Thyroid gland (tissue), 4 donors: Measurements from ENCODE around the gene ADRA2C.

Experiments
- CTCF ChIP-seq, 6 experiments: fragments of 200-600 bp in 3 of 6; fragments of 450-650 bp in 3 of 6; sonication (generic) in 3 of 6; IDR thresholded peaks; one replicate each; pipeline ENCODE4 v1.5.1; 2016 to 2019; ENCODE audit warnings: antibody characterized with exemption in 6 of 6, mild to moderate bottlenecking in 2 of 6, inconsistent platforms in 1 of 6, moderate library complexity in 1 of 6
- POLR2A ChIP-seq, 2 donors: fragments of 450-650 bp; IDR thresholded peaks; one replicate each; pipeline ENCODE4 v1.6.1; 2017; ENCODE audit warnings: antibody characterized with exemption in 2 of 2, mild to moderate bottlenecking in 2 of 2, moderate library complexity in 1 of 2

- TF ChIP-seq CTCF (IDR thresholded peaks at IDR 0.05) (no peak), POLR2A (IDR thresholded peaks at IDR 0.05) (no peak)
Observed at GRCh38 chr4:3790006-3790561, 23.9 kb downstream of the ADRA2C start.
